Frontal cortex (tissue), 4 donors: ENCODE data around the gene ATPAF2. TPM values are rescaled to one million over a fixed set of nuclear protein-coding genes. Genes with fewer than 3 reads are reported as not detected.

Source experiments
- DNase-seq, 2 donors: peaks; one replicate each; pipeline ENCODE4 v3.0.0; 2012; ENCODE audit warnings: low spot score in 2 of 2
- FAIRE-seq: peaks from 2 replicates; lab custom pipeline; 2012; peaks lifted over from hg19 to GRCh38; lab: Jason Lieb, UNC
- total RNA-seq: library from RNA; depleted of rRNA; stranded (reverse); fragments of >200 nt; gene quantifications from one replicate; pipeline ENCODE4 v1.2.3, GENCODE V29; 2014
- donor health status: control.
- donor health status: control.
- donor health status: control.

Gene ATPAF2
- total RNA-seq, 1 donor from 2014 or later = 28.1 TPM

DNA sequence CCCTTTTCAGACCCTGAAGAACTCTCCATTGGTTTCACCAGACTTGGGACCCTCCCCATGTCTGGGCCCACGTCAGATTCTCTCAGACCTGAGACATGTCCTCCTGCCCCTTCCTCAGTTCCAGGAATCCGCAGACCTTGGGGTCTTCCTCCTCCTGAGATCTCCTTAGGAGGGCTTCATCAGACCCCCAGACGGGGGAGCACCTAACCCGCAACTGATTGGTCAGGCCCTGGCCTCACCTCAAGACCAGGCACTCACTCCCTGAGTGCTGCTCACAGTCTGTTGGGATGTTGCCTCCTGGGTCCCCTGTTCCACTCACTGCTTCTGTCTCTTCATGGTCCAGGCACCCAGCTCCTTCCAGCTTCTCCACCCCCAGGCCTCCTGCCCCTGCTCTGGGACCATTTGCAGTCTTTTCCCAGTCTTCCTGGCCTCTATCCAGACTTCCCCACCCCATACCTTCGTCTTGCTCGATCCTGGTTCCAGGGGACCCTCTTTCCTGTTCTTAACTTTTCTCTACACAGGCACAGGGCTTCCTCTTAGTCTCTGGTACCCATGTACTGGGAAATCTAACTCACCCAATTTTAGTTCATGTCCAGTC, 1.4 kb upstream of the ATPAF2 start:
- FAIRE-seq = no peak

DNA sequence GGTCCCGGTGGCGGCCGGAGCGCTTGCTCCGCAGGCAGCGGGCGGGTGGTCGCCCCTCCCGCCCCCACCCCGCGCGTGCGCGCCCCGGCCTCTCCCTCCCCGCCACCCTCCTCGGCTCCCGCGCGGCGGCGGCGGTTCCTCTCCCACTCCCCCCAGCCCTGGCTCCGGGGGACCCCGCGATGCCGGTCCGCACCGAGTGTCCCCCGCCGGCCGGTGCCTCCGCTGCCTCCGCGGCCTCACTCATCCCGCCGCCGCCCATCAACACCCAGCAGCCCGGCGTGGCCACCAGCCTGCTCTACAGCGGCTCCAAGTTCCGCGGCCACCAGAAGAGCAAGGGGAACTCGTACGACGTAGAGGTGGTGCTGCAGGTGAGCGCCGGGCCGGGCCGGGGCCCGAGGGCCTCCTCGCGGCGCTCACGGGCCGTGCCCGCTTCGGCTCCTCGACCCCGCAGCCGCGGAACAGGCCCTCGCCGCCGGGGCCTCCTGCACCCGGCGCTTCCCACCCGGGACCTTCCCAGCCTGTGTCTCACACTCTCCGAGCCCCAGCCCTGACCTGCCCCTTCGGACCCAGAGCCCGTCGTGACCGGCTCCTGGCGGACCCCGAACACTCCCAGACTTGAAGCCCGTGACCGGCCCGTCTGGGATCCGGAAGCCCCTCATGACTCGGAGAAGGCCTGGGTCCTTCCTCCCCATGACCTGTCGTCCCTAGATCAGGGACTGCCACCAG, 730 bp upstream of the ATPAF2 start:
- DNase-seq = peak in 1 of 2 donors; percentile 88
- FAIRE-seq = no peak

More for the DNA sequence above, 1.4 kb upstream of the ATPAF2 start:
- DNase-seq = no peak

GRCh38 chr17:18038149-18038850, 668 bp downstream of the ATPAF2 start:
- FAIRE-seq (no peak), DNase-seq (no peak)

DNA sequence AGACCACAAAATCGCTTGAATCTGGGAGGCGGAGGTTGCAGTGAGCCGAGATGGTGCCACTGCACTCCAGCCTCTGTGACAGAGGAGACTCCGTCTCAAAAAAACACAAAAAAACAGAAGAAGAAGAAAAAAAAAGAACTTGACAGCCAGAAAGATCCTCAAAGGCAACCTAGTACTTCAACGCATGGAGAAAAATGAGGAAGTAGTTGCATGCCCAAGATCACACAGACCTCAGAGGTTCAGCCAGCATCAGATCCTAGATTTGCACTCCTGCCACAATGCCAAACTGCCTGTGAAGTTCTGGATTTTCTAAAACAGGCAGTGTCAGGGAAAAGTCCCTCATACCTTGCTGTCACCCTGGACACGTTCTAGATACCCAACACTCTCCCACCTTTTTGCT, 1.5 kb downstream of the ATPAF2 start:
- FAIRE-seq = no peak
- no peak for DNase-seq

GRCh38 chr17:18035704-18036103, 3.3 kb downstream of the ATPAF2 start:
- FAIRE-seq (no peak), DNase-seq (no peak)

GRCh38 chr17:18033442-18034099, 5.4 kb downstream of the ATPAF2 start:
- peak; percentile 52 to 74 for DNase-seq
- FAIRE-seq = no peak

DNA sequence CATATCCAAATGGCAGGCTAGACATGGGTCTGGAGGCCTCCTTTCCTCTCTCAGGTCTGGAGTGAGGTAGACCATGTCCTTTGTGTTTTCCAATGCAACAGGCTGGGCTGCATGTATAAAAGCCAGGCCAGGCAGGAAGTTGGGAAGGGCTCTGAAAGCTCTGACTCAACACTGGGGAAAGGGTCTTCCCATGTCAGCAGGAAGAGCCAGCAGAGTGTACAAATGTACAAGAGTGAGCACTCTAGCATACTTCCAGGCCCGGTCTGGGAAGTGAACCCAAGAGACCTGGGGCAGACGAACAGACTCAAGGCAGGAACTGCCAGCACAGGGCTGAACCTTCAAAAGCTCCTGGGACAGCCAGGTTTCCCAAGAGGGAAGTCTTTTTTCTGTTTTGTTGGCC, 7.0 kb downstream of the ATPAF2 start:
- DNase-seq = no peak

GRCh38 chr17:18028952-18029540, 9.9 kb downstream of the ATPAF2 start:
- FAIRE-seq (no peak), DNase-seq (no peak)

More for the DNA sequence above, 7.0 kb downstream of the ATPAF2 start:
- FAIRE-seq = no peak

GRCh38 chr17:18028114-18028951, 10.6 kb downstream of the ATPAF2 start:
- DNase-seq = no peak
- no peak for FAIRE-seq

DNA sequence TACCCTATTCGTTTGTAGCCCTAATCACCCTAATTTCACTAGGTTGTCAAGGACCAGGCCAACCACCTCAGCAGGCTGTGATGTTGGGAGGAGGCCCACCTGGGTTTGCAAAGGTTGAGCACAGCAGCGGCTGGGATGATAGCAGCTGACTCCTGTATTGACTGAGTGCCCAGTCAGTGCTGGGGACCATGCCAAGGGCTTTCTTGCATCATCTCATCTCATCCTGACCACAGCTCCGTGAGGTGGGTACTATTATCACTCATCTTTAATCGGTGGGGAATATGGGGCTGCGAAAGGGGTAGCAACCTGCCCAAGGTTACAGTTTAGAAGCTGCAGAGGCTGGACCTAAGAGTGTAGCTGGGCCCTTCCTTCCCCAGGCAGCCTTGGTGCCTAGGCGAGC, 11.7 kb downstream of the ATPAF2 start:
- no peak for FAIRE-seq
- no peak for DNase-seq

- no peak for DNase-seq
These were observed 12.8 kb downstream of the ATPAF2 start for GRCh38 chr17:18025945-18026776.

GRCh38 chr17:18025241-18025944, 13.6 kb downstream of the ATPAF2 start:
- DNase-seq (no peak), FAIRE-seq (no peak)

More at GRCh38 chr17:18025945-18026776, 12.8 kb downstream of the ATPAF2 start:
- no peak for FAIRE-seq

DNA sequence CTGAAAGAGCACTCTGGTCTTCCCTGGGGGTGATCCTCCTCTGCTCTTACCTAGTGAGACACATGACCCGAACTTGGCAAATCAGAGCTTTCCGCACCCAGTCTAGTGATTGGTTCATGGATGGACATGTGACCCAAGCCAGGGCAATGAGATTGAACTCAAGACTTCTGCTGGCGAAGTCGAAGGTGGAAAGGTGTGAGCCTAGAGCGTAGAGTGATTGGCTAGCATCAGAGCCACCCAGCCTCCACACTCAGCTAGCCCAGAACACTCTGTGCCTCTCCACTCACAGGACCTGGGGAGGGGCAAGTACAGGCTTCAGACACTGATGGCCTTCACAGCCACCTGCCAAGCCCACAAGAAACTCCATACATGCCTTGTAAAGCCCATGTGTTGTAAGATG, 17.6 kb downstream of the ATPAF2 start:
- FAIRE-seq = no peak
- DNase-seq = no peak

GRCh38 chr17:18020971-18021370, 18.0 kb downstream of the ATPAF2 start:
- DNase-seq (no peak), FAIRE-seq (no peak)

DNA sequence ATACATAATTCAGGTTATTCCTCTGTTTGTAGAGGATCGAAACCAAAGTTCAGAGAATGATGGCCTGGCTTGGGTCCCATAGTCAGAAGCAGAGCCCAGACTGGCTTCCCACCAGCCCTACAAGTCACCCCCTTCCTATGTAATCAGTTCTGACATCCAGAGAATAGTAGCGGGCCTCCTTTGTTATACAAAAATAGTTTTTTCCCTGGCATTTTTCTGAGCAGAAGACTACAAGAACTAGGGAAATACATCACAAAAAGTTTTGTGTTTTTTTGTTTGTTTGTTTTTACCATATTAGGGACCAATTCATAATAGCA, 19.2 kb downstream of the ATPAF2 start:
- FAIRE-seq = no peak

DNA sequence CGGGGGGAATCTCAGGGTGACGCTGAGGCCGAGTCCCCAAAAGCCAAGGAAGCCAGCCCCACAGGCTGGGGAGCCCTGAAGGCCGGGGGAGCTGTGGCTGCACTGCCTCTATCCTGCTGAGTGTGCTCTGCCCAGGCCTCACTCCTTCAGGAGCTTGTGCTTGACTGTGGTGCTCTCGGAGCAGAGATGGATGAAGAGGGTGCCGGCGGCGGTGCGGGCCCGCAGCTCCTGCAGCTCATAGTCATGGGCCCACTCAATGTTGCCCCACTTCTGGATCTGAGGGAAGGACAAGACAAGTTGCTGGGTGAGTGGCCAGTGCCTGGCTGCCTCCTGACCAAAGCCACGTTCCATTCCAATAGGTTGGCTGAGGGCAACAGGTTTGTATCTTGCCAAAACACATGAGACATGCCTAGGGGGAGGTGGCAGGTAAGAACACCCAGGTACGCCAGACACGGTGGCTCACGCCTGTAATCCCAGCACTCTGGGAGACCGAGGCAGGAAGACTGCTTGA, 20.5 kb downstream of the ATPAF2 start:
- DNase-seq (no peak), FAIRE-seq (no peak)

More for the DNA sequence above, 19.2 kb downstream of the ATPAF2 start:
- no peak for DNase-seq

- FAIRE-seq (no peak), DNase-seq (no peak)
These were observed 21.0 kb downstream of the ATPAF2 start for GRCh38 chr17:18017958-18018357.

- FAIRE-seq (no peak), DNase-seq (no peak)
These were observed 22.5 kb downstream of the ATPAF2 start for GRCh38 chr17:18016426-18016825.
